LNCAP (cell line): Measurements from ENCODE around the gene RABGAP1.

Experiments used
- TF ChIP-seq, protein P1 (sequence below): fragments of 450-650 bp; IDR thresholded peaks from 2 replicates; pipeline ENCODE4 v1.5.1; 2017; ENCODE audit warnings: mild to moderate bottlenecking

Gene RABGAP1

DNA sequence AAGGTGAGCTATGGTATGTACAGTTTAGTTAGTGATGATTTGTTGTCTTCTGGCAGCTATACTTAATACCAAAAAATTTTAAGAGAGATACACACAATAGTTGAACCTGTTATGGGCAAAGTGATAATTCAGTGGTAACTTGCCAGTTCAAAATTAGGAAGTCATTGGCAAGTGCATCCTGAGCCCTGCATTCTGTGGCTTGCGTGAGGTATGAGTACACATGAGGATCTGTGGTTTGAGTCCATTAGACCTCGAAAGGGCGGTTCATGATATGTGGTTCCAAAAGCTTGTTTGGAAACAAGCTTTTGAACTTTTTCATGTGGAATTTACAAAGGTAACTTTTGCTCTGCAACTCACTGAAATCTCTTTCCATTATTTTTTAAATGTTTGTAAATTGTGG, 139.6 kb downstream of the RABGAP1 start:
- TF ChIP-seq, protein P1, sequence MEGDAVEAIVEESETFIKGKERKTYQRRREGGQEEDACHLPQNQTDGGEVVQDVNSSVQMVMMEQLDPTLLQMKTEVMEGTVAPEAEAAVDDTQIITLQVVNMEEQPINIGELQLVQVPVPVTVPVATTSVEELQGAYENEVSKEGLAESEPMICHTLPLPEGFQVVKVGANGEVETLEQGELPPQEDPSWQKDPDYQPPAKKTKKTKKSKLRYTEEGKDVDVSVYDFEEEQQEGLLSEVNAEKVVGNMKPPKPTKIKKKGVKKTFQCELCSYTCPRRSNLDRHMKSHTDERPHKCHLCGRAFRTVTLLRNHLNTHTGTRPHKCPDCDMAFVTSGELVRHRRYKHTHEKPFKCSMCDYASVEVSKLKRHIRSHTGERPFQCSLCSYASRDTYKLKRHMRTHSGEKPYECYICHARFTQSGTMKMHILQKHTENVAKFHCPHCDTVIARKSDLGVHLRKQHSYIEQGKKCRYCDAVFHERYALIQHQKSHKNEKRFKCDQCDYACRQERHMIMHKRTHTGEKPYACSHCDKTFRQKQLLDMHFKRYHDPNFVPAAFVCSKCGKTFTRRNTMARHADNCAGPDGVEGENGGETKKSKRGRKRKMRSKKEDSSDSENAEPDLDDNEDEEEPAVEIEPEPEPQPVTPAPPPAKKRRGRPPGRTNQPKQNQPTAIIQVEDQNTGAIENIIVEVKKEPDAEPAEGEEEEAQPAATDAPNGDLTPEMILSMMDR: no peak

DNA sequence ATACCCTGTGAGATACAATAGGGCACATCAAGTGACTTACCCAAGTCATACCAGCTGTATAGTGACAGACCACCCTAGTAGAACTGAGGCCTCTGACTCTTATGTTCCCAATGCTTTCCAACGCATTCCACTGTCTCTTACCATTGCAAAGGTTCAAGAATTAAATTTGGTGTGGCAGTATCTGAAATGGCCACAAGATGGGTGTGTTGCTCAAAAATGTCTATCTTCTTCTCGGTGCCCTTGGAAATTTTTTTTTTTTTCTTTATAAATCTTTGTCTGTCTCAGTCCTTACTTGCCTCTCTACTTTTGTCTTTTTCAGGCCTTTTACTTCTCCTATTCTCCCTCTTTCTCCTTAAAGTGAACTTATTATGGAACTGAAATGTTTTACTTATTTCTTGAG, 141.0 kb downstream of the RABGAP1 start:
- TF ChIP-seq, protein P1: peak; percentile 77

DNA sequence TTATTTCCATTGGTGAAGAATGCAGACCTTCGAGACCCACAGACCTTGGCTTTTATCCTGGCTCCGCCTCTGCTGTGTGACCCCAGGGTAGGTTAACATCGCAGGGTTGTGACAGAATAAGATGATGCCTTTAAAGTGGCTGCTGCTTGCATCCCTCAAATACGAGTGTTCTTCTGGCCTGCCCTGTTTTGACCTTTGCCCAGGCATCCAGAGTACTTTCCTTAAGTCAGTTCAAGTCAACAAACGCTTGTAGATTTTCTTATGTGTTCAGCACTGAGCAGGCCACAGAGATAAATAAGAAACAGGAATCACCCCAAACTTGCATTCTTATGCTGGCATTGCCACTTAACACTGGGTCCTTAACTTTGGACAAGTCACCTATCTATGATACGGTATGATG, 142.9 kb downstream of the RABGAP1 start:
- TF ChIP-seq, protein P1: no peak

DNA sequence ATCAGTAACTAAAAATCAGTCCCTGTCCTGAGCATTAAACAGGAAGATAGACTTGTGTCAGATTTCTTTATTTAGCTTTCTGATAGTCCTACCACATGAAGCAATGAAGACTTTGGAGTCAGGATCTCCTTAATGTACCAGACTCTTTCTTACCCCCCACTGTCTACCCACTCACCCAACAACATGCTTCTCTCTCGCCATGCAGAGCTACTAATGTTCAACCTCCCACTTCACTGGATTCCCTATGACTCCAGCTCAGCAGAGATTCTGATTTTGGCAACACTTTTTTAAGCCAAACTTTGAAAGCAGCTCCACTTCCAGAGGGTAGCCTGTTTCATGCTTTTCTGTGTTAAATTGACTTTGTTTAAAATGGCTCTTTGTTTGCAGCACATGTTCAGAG, 143.4 kb downstream of the RABGAP1 start:
- TF ChIP-seq, protein P1: no peak

DNA sequence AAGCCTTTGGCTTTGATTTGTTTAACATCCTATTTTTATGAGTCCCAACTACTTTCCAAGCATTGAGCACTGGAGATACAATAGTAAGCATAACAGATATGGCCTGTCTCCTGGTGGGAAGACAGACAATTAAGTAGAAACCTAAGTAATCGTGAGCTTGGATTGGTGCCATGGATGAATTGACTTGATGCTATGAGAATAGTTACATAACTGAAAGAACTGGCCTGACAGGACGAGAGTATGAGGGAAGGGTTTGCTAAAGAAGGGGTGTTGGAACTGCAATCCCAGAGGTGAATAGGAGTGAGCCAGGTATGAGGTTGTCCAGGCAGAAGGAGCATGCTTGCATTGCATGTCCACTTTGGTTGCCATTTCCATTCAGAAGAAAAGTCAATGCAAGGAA, 145.1 kb downstream of the RABGAP1 start:
- TF ChIP-seq, protein P1: no peak

DNA sequence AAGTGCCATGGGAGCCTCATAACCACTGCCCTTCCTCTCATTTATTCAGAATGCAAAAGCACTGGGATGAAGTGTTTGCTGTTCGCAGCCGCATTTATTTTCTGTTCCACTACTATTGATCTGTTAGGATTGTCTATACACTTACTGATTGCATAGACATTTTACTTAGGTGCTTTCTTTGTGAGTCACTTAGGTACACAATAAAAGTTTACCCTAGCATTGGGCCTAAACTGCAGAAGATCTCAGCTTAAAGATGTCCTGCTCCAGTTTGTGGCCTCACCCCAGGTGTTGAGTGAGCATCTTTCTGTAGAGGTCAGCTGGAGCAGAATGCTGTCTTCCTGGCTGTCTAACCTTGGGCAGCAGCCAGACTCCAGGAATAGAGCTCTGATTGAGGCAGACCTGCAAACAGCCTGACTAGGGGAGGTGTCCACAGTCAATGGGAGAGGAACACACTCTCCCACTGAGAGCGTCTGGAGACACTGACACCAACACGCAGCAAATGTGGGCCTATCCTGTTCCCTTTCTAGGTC, 146.6 kb downstream of the RABGAP1 start:
- TF ChIP-seq, protein P1: no peak

DNA sequence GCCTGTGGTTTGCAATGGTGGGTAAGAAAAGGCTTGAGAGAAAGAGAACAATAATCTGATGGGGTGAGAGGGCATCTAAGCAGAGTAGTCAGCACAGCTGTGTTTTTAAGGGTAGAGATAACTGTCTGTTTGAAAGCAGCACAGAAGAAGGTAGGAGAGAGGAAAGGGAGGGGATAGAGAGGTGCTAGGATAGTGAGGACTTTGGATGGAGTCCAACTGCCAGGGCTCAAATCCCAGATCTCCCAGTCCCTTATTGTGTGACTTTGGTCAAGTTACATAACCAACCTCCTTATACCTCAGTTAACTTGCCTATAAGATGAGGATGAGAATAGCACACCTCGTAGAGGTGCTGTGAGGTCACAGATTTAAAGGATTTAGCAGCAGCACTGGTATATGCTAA, 148.2 kb downstream of the RABGAP1 start:
- TF ChIP-seq, protein P1: no peak

DNA sequence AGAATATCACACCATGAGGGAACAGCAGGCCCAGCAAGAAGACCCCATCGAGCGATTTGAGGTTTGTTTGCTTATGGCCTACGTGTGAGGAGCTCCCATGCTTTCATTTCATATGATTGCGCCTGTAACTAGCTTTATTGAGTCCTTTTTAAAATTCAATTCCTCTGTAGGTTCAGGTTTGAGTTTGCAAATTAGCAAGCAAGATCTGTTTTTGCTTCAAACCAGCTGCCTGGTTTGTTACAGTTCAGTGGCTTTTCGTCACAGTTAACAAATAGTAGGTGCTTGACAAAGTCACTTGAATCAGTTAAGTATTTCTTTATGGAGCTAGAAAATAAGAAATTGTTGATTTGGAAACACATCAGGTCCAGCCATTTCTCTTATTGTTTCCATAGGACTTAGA, 149.0 kb downstream of the RABGAP1 start:
- TF ChIP-seq, protein P1: no peak
